ENCODE results near the gene TEKT4.
"Not testable (repeated sequence)": the region's sequence is repeated elsewhere in the genome, so short reads cannot be mapped to it uniquely, and the experiment has no call there.

The TEKT4 gene

DNA sequence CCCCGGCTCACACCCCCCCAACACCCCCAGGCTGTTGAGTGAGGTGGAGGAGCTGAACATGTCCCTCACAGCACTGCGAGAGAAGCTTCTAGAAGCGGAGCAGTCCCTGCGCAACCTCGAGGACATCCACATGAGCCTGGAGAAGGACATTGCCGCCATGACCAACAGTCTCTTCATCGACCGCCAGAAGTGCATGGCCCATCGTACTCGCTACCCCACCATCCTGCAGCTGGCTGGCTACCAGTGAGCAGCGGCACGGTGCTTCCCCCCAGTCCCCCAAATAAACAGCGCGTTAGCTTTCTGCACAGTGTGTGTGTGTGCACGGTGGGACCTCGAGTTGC lies 5.3 kb downstream of the TEKT4 start:
- no peak for DNase-seq

DNA sequence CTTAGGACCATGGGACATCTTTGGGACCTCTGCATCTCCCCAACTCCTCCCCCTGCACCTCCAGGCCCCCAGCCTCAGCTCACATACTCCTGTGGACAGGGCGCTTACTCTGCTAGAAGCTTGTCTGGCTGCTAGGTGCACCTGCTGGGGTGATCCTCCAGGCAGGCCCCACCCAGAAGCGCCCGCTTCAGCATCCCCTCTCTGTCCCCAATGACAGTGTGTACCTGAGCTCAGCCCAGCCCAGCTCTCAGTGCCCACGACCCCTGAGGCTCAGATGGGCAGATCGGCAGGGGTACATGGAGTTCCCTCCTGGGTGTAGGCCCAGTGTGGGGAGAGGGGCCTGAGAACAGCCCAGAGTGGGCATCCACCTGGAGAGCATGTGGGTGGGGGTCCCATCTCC lies 5.9 kb downstream of the TEKT4 start:
- no peak for DNase-seq

- DNase-seq, result not testable (repeated sequence)
Measured at GRCh38 chr2:94878575-94878974, 7.3 kb downstream of the TEKT4 start.

DNA sequence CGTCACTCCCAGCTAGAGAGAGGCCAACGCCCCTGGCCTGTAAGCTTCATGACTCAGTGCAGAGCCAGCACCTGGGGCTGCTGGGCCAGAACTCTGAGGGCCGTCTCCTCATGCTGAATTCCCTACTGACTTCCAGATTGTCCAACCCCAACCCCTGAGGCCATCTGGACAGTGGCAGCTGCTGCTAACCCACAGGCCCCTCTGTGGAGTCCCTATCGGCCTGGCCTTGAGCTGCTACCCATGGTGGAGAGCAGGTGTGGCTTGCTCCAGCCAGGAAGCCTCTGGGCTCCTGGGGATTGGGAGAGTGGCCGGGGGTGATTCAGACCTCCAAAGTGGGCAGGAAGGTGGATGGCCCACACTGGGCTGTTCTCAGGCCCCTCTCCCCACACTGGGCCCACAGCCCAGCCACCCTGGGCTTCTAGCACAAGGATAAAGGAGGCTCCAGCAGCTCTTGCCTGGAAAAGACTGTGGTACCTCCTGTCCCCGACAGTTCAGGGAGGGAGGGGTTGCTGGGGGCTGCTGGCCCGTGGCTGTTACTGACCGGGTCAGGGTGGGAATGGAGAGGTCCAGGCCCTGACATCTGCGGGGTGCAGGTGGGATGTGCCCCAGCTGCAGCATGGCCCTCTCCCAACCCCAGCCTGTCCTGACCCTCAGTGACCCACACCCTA lies 8.2 kb downstream of the TEKT4 start:
- DNase-seq, result no peak

GRCh38 chr2:94879982-94880377 lies 8.8 kb downstream of the TEKT4 start:
- no peak for DNase-seq

GRCh38 chr2:94880507-94880906 lies 9.3 kb downstream of the TEKT4 start:
- no peak for DNase-seq

DNA sequence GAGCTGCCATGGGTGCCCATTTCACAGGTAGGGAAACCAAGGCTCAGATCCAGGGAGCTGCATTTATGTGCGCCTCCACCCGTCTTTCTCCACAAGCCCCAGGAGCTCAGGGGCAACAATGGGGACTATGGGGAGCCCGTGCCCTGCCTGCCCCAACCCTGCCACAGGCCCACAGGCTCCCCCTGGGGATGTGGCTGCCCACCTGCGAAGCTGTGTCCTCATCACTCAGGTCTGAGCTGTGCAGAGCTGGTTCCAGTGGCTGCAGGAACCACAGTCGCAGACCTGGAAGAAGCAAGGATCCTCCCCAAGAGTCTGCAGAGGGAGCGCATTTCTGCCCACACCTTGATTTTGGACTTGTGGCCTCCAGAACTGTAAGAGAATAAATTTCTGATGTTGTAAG lies 9.8 kb downstream of the TEKT4 start:
- DNase-seq, result no peak

DNA sequence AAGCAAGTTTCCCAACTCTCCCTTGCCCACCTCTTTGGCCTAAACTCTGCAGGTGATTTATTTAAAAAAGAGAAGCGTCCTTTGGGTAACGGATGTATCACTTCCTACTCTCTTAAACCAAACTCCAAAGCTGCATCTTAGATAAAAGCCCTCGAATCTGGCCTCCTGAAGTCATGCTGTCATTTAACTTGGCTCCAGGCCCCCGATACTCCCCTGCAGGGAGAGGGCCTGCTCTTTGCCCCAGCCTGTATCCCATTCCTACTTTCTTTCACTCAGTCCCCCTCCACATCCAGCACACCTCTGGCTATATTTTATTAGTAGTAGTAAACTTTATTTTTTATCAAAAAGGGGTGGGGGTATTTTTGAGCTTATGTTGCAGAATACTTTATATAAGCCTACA lies 19.0 kb downstream of the TEKT4 start:
- no peak for DNase-seq

DNA sequence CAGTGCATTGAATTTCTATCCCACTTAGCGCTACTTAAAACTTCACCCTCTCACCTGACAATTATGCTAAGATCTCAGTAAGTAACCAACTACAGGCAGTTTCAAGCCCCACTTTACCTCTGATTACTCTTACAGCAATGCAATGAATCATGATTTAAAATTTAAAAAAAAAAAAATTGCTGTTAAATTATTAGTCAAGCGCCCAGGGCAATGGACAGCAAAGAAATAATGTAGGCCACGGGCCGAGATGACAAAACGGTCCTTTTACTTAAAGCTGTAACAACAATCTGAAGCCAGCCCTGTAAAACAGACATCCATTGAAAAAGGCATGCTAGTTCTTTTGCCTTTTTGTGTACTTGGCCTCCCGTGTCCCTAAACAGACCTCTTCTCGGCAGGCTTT lies 24.0 kb downstream of the TEKT4 start:
- DNase-seq, result not testable (repeated sequence)

DNA sequence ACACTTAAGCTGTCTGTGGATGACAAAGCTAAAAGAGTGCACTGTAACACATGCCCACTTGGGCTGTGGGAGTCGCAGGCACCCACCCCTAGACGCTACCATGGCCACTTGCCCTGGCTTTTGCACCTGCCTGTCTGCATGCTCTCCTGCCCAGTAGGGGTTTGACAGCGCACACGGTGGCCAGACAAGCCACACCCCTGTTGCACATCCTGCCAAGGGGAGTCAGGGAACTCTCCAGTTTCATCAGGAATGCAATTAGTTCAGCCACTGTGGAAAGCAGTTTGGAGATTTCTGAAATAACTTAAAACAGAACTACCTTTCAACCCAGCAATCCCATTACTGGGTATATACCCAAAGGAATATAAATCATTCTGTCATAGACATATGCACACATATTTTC lies 35.7 kb downstream of the TEKT4 start:
- not testable (repeated sequence) for DNase-seq

GRCh38 chr2:94923196-94923595 lies 52.0 kb downstream of the TEKT4 start:
- no peak for DNase-seq

DNA sequence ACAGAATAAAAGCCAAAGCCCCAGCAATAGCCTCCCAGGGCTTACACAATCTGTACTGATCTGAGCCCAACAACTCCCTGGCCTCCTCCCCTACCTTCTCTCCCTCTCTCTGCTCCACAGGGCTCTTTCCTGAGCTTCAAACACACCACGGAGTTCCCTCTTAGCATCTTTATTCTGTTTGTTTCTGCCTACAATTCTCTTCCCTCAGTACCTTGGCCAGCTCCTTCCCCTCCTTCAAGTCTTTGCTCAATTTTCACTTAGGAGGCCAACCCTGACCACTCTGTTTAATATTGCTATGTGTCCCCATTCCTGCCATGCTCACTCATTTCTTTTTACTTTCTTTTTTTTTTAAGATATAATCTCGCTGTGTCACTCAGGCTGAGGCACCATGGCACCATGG lies 53.8 kb downstream of the TEKT4 start:
- not testable (repeated sequence) for DNase-seq

Data from stimulated activated CD4-positive, alpha-beta T cell treated with anti-CD3 and anti-CD28 coated beads, Interleukin-4, amount 100 ng/mL, for 1 hour (primary cell).